ENCODE results near the gene C12orf43. TPM values are rescaled to one million over a fixed set of nuclear protein-coding genes. Genes with fewer than 3 reads are reported as not detected.

Gene C12orf43
- total RNA-seq, 2 experiments from 2014 or later, result 17.6 to 20.2 TPM

DNA sequence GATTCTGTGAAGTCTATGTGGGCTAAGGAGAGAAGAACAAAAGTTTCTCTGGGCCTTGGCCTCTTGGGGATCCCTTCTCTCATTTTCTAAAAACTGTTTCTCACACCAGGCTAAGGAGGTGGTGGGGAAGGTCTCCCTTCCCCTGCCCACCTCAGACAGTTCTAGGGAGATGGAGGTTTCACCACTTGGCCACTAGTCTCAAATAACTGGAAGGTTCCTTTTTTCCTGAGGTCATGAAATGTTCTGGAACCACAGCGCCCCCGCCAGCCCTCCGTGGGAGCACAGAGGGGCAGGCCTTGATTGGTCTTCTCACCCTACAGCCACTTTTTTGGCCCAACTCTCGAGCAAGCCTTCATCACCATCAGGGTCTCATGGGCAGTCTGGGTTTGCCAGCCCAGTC, 12.6 kb downstream of the C12orf43 start:
- H3K4me1 Mint-ChIP-seq, result peaks cover 5% of the 10 kb centered on the region
- DNase-seq, result no peak
- ChIA-PET POLR2A (no interaction called here), CTCF (interaction anchor here (0.5 to 3.6 kb wide), 2 partner anchors 23 to 56 kb away, joined by 3 to 15 read pairs; no protein-coding TSS in a partner anchor)
- no peak overlapping the region for H3K27ac Mint-ChIP-seq
- no peaks in the 10 kb centered on the region for H3K9me3 Mint-ChIP-seq
- no peaks in the 10 kb centered on the region for H3K27me3 Mint-ChIP-seq
- H3K4me3 Mint-ChIP-seq, result no peak overlapping the region
- peaks cover 25% of the 10 kb centered on the region for H3K36me3 Mint-ChIP-seq (ENCODE audit: low read depth)

GRCh38 chr12:121001841-121002483, 14.3 kb downstream of the C12orf43 start:
- H3K27ac Mint-ChIP-seq, result no peak overlapping the region

DNA sequence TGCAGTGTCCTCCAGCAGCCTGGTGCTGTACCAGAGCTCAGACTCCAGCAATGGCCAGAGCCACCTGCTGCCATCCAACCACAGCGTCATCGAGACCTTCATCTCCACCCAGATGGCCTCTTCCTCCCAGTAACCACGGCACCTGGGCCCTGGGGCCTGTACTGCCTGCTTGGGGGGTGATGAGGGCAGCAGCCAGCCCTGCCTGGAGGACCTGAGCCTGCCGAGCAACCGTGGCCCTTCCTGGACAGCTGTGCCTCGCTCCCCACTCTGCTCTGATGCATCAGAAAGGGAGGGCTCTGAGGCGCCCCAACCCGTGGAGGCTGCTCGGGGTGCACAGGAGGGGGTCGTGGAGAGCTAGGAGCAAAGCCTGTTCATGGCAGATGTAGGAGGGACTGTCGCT, 15.2 kb downstream of the C12orf43 start:
- H3K4me1 Mint-ChIP-seq, result peaks cover 5% of the 10 kb centered on the region
- peaks cover 15% of the 10 kb centered on the region for H3K36me3 Mint-ChIP-seq (ENCODE audit: low read depth)
- ChIA-PET CTCF (interaction anchor here (0.6 kb wide), 1 partner anchor 110 kb away, joined by 3 read pairs; no protein-coding TSS in a partner anchor), POLR2A (no interaction called here)
- no peaks in the 10 kb centered on the region for H3K27me3 Mint-ChIP-seq
- H3K4me3 Mint-ChIP-seq, result no peak overlapping the region
- peak overlapping the region; percentile 25 for H3K27ac Mint-ChIP-seq
- no peak for DNase-seq
- H3K9me3 Mint-ChIP-seq, result no peaks in the 10 kb centered on the region

More at GRCh38 chr12:121001841-121002483, 14.3 kb downstream of the C12orf43 start:
- Mint-ChIP-seq H3K9me3 (no peaks in the 10 kb centered on the region), H3K27me3 (no peaks in the 10 kb centered on the region), H3K36me3 (ENCODE audit: low read depth) (peaks cover 17% of the 10 kb centered on the region), H3K4me1 (peaks cover 5% of the 10 kb centered on the region), H3K4me3 (no peak overlapping the region)
- no peak for DNase-seq
- ChIA-PET CTCF (interaction anchor here (0.6 to 1.4 kb wide), 2 partner anchors 24 to 359 kb away, joined by 3 to 5 read pairs; partner anchors contain the start of gene HNF1A), POLR2A (no interaction called here)

DNA sequence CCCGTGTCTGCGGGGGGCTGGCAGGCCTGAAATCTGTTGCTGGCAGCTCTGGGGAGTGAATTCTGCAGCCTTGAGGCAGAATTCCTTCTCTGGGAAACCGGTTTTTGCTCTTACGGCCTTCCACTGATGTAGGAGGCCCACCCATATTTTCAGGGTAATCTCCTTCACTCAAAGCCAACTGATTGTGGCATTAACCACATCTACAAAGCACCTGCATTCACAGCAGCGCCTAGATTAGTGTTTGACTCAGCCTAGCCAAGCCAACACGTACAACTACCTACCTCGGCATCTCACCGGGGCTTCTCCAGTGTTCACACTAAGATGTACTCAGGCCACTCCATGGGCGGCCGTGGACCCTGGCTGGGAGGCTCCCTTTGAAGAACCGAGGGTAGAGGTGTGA, 15.8 kb downstream of the C12orf43 start:
- H3K9me3 Mint-ChIP-seq, result no peaks in the 10 kb centered on the region
- H3K27ac Mint-ChIP-seq, result no peak overlapping the region
- H3K4me1 Mint-ChIP-seq, result peaks cover 4% of the 10 kb centered on the region
- H3K4me3 Mint-ChIP-seq, result no peak overlapping the region
- ChIA-PET POLR2A (no interaction called here), CTCF (interaction anchor here (0.6 kb wide), 1 partner anchor 109 kb away, joined by 3 read pairs; no protein-coding TSS in a partner anchor)
- H3K27me3 Mint-ChIP-seq, result peaks cover 2% of the 10 kb centered on the region
- H3K36me3 Mint-ChIP-seq (ENCODE audit: low read depth), result peaks cover 14% of the 10 kb centered on the region
- DNase-seq, result no peak

GRCh38 chr12:120999191-121000120, 16.8 kb downstream of the C12orf43 start:
- ChIA-PET CTCF (no interaction called here), POLR2A (no interaction called here)
- Mint-ChIP-seq H3K27me3 (peaks cover 9% of the 10 kb centered on the region), H3K9me3 (no peaks in the 10 kb centered on the region), H3K36me3 (ENCODE audit: low read depth) (peaks cover 10% of the 10 kb centered on the region), H3K4me1 (no peaks in the 10 kb centered on the region), H3K27ac (no peak overlapping the region), H3K4me3 (no peak overlapping the region)
- DNase-seq, result no peak

- Mint-ChIP-seq H3K4me3 (no peak overlapping the region), H3K27ac (no peak overlapping the region), H3K27me3 (peaks cover 9% of the 10 kb centered on the region), H3K4me1 (no peaks in the 10 kb centered on the region), H3K9me3 (no peaks in the 10 kb centered on the region), H3K36me3 (ENCODE audit: low read depth) (peaks cover 4% of the 10 kb centered on the region)
- POLR2A ChIA-PET, result no interaction called here
- no peak for DNase-seq
- CTCF ChIA-PET, result interaction anchor here (0.6 kb wide), 1 partner anchor 126 kb away, joined by 4 read pairs; no protein-coding TSS in a partner anchor
These were observed 17.9 kb downstream of the C12orf43 start for GRCh38 chr12:120998435-120998834.

- no peak overlapping the region for H3K27ac Mint-ChIP-seq
- DNase-seq, result no peak
- no peaks in the 10 kb centered on the region for H3K36me3 Mint-ChIP-seq (ENCODE audit: low read depth)
- ChIA-PET CTCF (no interaction called here), POLR2A (no interaction called here)
- no peak overlapping the region for H3K4me3 Mint-ChIP-seq
- H3K4me1 Mint-ChIP-seq, result no peaks in the 10 kb centered on the region
- no peaks in the 10 kb centered on the region for H3K9me3 Mint-ChIP-seq
- H3K27me3 Mint-ChIP-seq, result peaks cover 9% of the 10 kb centered on the region
These were observed 18.8 kb downstream of the C12orf43 start for GRCh38 chr12:120997448-120997847.

- POLR2A ChIA-PET, result no interaction called here
These were observed 20.0 kb downstream of the C12orf43 start for GRCh38 chr12:120996133-120996746.

GRCh38 chr12:120994589-120995337, 21.5 kb downstream of the C12orf43 start:
- Mint-ChIP-seq H3K4me3 (no peak overlapping the region), H3K9me3 (no peaks in the 10 kb centered on the region), H3K27ac (no peak overlapping the region), H3K27me3 (peaks cover 12% of the 10 kb centered on the region), H3K4me1 (no peaks in the 10 kb centered on the region), H3K36me3 (ENCODE audit: low read depth) (no peaks in the 10 kb centered on the region)
- POLR2A ChIA-PET, result no interaction called here
- CTCF ChIA-PET, result no interaction called here
- DNase-seq, result no peak

More at GRCh38 chr12:120996133-120996746, 20.0 kb downstream of the C12orf43 start:
- Mint-ChIP-seq H3K4me3 (no peak overlapping the region), H3K27ac (no peak overlapping the region), H3K27me3 (peaks cover 12% of the 10 kb centered on the region), H3K4me1 (no peaks in the 10 kb centered on the region), H3K9me3 (no peaks in the 10 kb centered on the region), H3K36me3 (ENCODE audit: low read depth) (no peaks in the 10 kb centered on the region)
- CTCF ChIA-PET, result interaction anchor here (0.6 to 0.9 kb wide), 3 partner anchors 9 to 200 kb away, joined by 3 read pairs; no protein-coding TSS in a partner anchor
- DNase-seq, result no peak

DNA sequence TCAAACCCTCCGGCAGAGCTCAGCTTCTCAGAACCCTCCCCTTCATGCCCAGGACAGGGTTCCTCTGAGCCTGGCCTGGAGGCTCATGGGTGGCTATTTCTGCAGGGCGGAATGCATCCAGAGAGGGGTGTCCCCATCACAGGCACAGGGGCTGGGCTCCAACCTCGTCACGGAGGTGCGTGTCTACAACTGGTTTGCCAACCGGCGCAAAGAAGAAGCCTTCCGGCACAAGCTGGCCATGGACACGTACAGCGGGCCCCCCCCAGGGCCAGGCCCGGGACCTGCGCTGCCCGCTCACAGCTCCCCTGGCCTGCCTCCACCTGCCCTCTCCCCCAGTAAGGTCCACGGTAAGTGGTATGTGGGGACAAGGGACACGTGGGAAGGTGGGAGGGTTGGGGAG, 22.2 kb downstream of the C12orf43 start:
- no peak overlapping the region for H3K27ac Mint-ChIP-seq
- H3K4me3 Mint-ChIP-seq, result no peak overlapping the region
- ChIA-PET CTCF (no interaction called here), POLR2A (no interaction called here)
- H3K36me3 Mint-ChIP-seq (ENCODE audit: low read depth), result no peaks in the 10 kb centered on the region
- DNase-seq, result no peak
- no peaks in the 10 kb centered on the region for H3K4me1 Mint-ChIP-seq
- H3K27me3 Mint-ChIP-seq, result peaks cover 12% of the 10 kb centered on the region
- no peaks in the 10 kb centered on the region for H3K9me3 Mint-ChIP-seq

GRCh38 chr12:120993496-120993895, 22.8 kb downstream of the C12orf43 start:
- H3K27me3 Mint-ChIP-seq, result peaks cover 12% of the 10 kb centered on the region
- H3K27ac Mint-ChIP-seq, result no peak overlapping the region
- DNase-seq, result no peak
- ChIA-PET CTCF (interaction anchor here (0.6 kb wide), 1 partner anchor 75 kb away, joined by 3 read pairs; no protein-coding TSS in a partner anchor), POLR2A (interaction anchor here (0.6 kb wide), 1 partner anchor 126 kb away, joined by 3 read pairs; no protein-coding TSS in a partner anchor)
- no peaks in the 10 kb centered on the region for H3K36me3 Mint-ChIP-seq (ENCODE audit: low read depth)
- no peaks in the 10 kb centered on the region for H3K9me3 Mint-ChIP-seq
- no peaks in the 10 kb centered on the region for H3K4me1 Mint-ChIP-seq
- H3K4me3 Mint-ChIP-seq, result no peak overlapping the region

DNA sequence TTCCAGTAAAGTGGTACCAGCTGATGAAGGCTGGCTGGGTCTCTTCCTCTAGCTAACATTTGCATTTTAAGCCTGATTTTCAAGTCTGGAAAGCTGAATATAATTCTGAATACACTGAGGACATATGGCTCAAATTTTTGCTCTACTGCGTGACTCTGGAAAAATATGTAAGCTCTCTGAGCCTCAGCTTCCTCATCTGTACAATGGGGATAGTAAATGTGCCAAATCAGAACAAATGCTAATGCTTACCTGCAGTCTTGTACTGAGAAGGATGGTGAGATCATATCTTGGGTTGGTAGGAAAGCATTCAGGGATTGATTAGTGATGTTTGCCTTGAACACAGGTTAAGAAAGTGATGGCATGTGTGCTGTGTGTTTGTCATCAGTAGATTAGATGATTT, 23.3 kb downstream of the C12orf43 start:
- no peak overlapping the region for H3K4me3 Mint-ChIP-seq
- DNase-seq, result no peak
- ChIA-PET CTCF (interaction anchor here (0.6 to 1.6 kb wide), 2 partner anchors 43 to 74 kb away, joined by 3 read pairs; no protein-coding TSS in a partner anchor), POLR2A (interaction anchor here (0.6 kb wide), 2 partner anchors 126 to 687 kb away, joined by 3 read pairs; no protein-coding TSS in a partner anchor)
- peaks cover 12% of the 10 kb centered on the region for H3K27me3 Mint-ChIP-seq
- no peaks in the 10 kb centered on the region for H3K9me3 Mint-ChIP-seq
- no peaks in the 10 kb centered on the region for H3K4me1 Mint-ChIP-seq
- H3K36me3 Mint-ChIP-seq (ENCODE audit: low read depth), result no peaks in the 10 kb centered on the region
- H3K27ac Mint-ChIP-seq, result no peak overlapping the region

All from activated CD4-positive, alpha-beta T cell treated with anti-CD3 and anti-CD28 coated beads, Interleukin-2, amount 10 ng/mL, durations not matched to agents 7 days and 5 days (primary cell).